ENCODE data around the gene KLK12.

KLK12 gene

GRCh38 chr19:51034704-51035103 lies at the start of gene KLK12:
Gene KLK12, minus strand, starts transcription at chr19:51035002. Its CDS starts 381 bp downstream, at chr19:51034621.
- DNase-seq: no peak

GRCh38 chr19:51084505-51084904 lies 49.7 kb upstream of the KLK12 start:
- DNase-seq: no peak

- no peak for DNase-seq
These were observed 49.0 kb upstream of the KLK12 start for GRCh38 chr19:51083783-51084182.

- DNase-seq: no peak
These were observed 48.4 kb upstream of the KLK12 start for GRCh38 chr19:51083181-51083580.

- no peak for DNase-seq
These were observed 47.8 kb upstream of the KLK12 start, which contains the start of gene KLK14 for GRCh38 chr19:51082611-51083010. Gene KLK14, minus strand, starts transcription at chr19:51082887. Its CDS starts 273 bp downstream, at chr19:51082614.

- DNase-seq: no peak
These were observed 46.7 kb upstream of the KLK12 start for GRCh38 chr19:51081476-51081875.

- DNase-seq: no peak
These were observed 44.8 kb upstream of the KLK12 start for GRCh38 chr19:51079481-51080110.

- DNase-seq: no peak
These were observed 43.9 kb upstream of the KLK12 start for GRCh38 chr19:51078731-51079130.

GRCh38 chr19:51078104-51078503 lies 43.3 kb upstream of the KLK12 start:
- DNase-seq: no peak

GRCh38 chr19:51076631-51077213 lies 41.9 kb upstream of the KLK12 start:
- DNase-seq: no peak

GRCh38 chr19:51075998-51076397 lies 41.2 kb upstream of the KLK12 start:
- no peak for DNase-seq

- no peak for DNase-seq
These were observed 36.2 kb upstream of the KLK12 start for GRCh38 chr19:51071095-51071405.

GRCh38 chr19:51070334-51071094 lies 35.7 kb upstream of the KLK12 start:
- no peak for DNase-seq

- DNase-seq: no peak
These were observed 31.8 kb upstream of the KLK12 start for GRCh38 chr19:51066393-51067186.

- no peak for DNase-seq
These were observed 30.6 kb upstream of the KLK12 start for GRCh38 chr19:51065221-51065960.

- DNase-seq: no peak
These were observed 29.9 kb upstream of the KLK12 start, which contains the start of gene KLK13 for GRCh38 chr19:51064534-51065220. Gene KLK13, minus strand, starts transcription at chr19:51065092. Its CDS starts 25 bp downstream, at chr19:51065067.

- no peak for DNase-seq
These were observed 28.9 kb upstream of the KLK12 start for GRCh38 chr19:51063664-51064063.

GRCh38 chr19:51060973-51061372 lies 26.2 kb upstream of the KLK12 start:
- no peak for DNase-seq

- no peak for DNase-seq
These were observed 25.5 kb upstream of the KLK12 start for GRCh38 chr19:51060336-51060735.

GRCh38 chr19:51059715-51060114 lies 24.9 kb upstream of the KLK12 start:
- DNase-seq: no peak

GRCh38 chr19:51055866-51056265 lies 21.1 kb upstream of the KLK12 start:
- DNase-seq: no peak

- no peak for DNase-seq
These were observed 12.2 kb upstream of the KLK12 start for GRCh38 chr19:51047031-51047335.
